M059J (cell line): ENCODE data around the gene BCL11B. TPM values are rescaled to one million over a fixed set of nuclear protein-coding genes. Genes with fewer than 3 reads are reported as not detected.

Experiments
- DNase-seq: peaks from one replicate; pipeline ENCODE4 v3.0.0-alpha.2; 2012; ENCODE audit warnings: low read depth
- total RNA-seq: library from RNA; depleted of rRNA; stranded (reverse); fragments of >200 nt; shearing (Covaris generic); gene quantifications from 2 replicates; pipeline ENCODE4 v1.2.3, GENCODE V29; 2014; rRNA removed

BCL11B gene
- total RNA-seq, 1 experiment from 2014 or later = 0.02 TPM

DNA sequence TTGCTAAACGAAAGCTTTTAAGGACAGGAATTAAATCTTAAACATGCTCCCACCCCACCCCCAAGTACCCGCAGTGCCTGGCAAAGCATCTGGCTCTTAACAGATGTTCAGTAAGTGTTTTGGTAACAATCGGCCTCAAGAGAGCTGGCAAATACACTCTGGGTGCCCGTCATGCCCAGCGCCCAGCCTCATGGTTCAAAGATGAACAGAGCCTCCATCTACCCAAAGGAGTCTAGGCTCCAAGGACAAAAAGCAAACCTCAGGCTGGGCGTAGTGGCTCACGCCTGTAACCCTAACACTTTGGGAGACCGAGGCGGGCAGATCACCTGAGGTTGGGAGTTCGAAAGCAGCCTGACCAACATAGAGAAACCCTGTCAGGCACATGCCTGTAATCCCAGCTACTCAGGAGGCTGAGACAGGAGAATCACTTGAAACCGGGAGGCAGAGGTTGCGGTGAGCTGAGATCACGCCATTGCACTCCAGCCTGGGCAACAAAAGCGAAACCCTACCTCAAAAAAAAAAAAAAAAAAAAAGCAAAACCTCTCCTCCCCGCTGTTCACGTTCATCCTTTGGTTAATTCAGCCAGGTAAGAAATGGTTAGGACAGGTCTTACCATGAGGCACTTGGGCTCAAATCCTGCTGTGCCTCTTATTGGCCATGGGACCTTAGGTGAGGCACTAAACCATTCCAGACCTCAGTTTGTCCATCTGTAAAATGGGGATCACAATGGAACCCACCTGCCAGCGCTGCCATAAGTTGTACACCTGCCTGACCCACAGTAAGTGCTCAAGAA, 151.3 kb downstream of the BCL11B start:
- DNase-seq = no peak

DNA sequence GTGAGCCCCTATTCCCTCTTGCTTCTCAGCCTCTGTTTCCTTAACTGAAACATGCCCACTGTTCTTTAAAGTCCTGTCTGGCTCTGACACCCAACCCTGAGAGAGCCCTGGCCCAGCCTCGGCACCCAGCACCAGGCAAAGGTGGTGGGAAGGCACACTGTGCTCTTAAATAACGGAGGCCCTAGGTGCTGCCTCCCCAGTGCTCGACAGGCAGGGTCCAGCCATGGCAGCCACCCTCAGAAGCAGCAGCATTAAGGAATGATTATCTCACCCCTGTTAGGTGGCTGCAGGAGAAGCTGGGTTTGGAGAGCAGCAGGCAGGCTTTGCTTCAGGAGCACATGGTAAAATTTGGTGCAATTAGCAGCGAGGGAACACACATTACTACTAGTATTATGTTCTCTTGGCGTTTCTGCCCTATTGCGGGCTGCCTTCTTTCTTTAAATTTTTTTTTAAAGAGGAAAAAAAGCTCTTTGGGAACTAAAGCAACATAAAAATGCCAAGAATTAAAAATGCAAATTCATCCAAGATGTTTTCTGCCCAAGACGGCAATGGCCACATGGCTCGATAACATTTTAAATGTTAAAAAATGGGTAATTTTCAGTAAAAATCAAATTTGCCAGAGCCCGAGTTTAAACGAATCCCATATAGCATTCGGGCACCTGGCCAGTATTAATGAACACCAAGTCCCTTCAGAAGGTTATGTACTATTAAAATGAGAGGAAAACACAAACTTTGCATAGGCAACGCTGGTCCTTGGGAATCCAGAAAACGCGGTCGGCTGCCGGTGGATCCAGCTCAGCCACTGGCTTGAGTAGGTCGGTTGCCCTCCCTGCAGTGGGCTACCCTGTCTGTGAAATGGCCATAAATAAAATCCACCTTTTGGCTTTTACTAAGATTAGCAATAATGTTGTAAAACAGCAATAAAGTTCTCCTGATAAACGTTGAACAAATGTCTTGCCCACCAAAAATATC, 152.2 kb downstream of the BCL11B start:
- no peak for DNase-seq

Other genes with a start within 250 kb of the BCL11B start
- gene SETD3, start 208.7 kb upstream of the BCL11B start, total RNA-seq = 33.1 and 41.5 TPM in 2 replicates
- 11.8 and 12.2 TPM in 2 replicates for gene CCNK, start 209.2 kb upstream of the BCL11B start, total RNA-seq